Measurements from ENCODE around the gene ECI1. TPM values are rescaled to one million over a fixed set of nuclear protein-coding genes. Genes with fewer than 3 reads are reported as not detected.
A peak's percentile ranks its signal among the peaks of the same experiment; 100 is the strongest.

The ECI1 gene
- total and polyA plus RNA-seq, 2 of the 13 experiments (the other 11 are each of a cell fraction or from before 2014, with no cell fraction given): 82.0 to 102 TPM

GRCh38 chr16:2190002-2190658 is 61.3 kb downstream of the ECI1 start (continued):
- TF ChIP-seq DZIP1 (CRISPR knock-in tag; IDR thresholded peaks at IDR 0.05) (0 out of 2 replicates have a peak, but pooled peaks have one; percentile 18), ZNF543 (CRISPR knock-in tag; IDR thresholded peaks at IDR 0.05) (0 out of 2 replicates have a peak, but pooled peaks have one; percentile 30), FOSL1 (CRISPR knock-in tag; IDR thresholded peaks at IDR 0.05; ENCODE audit: borderline replicate concordance) (no peak), GABPB1 (CRISPR knock-in tag; IDR thresholded peaks at IDR 0.05) (no peak; the same call in 1 of the 2 replicates), HDAC6 (IDR thresholded peaks at IDR 0.05; ENCODE audit: low read depth, low read length) (no peak), ZSCAN9 (CRISPR knock-in tag; IDR thresholded peaks at IDR 0.05; ENCODE audit: borderline replicate concordance) (no peak), KDM3A (CRISPR knock-in tag; IDR thresholded peaks at IDR 0.05; ENCODE audit: low read depth) (no peak), ZFP1 (CRISPR knock-in tag; IDR thresholded peaks at IDR 0.05) (no peak), GABPA (IDR thresholded peaks at IDR 0.05; ENCODE audit: low read depth, low read length) (no peak), GABPA (CRISPR knock-in tag; IDR thresholded peaks at IDR 0.05; ENCODE audit: low read depth) (no peak), PBX2 (CRISPR knock-in tag; IDR thresholded peaks at IDR 0.05) (no peak), ZNF414 (CRISPR knock-in tag; IDR thresholded peaks at IDR 0.05) (0 out of 2 replicates have a peak, but pooled peaks have one; percentile 59), GATAD2A (CRISPR knock-in tag; IDR thresholded peaks at IDR 0.05) (peak; percentile 30; the same call in 1 of the 2 replicates), PAXIP1 (CRISPR knock-in tag; conservative IDR thresholded peaks at IDR 0.05) (peak; percentile 49), EP300 (IDR thresholded peaks at IDR 0.05; ENCODE audit: low read depth in 2 of 2, low read length in 2 of 2) (peak in 1 of 2 experiments; percentile 1; a peak in 1 of 4 replicates), EP300 (CRISPR knock-in tag; IDR thresholded peaks at IDR 0.05; ENCODE audit: borderline replicate concordance) (no peak), HNRNPL (IDR thresholded peaks at IDR 0.05; ENCODE audit: low read depth, low read length) (peak; percentile 29; the same call in 1 of the 2 replicates), TOPORS (CRISPR knock-in tag; IDR thresholded peaks at IDR 0.05) (no peak), TCF7 (IDR thresholded peaks at IDR 0.05; ENCODE audit: low read depth) (peak; percentile 33; the same call in 1 of the 2 replicates), SMYD3 (CRISPR knock-in tag; IDR thresholded peaks at IDR 0.05) (no peak), DDIT3 (CRISPR knock-in tag; IDR thresholded peaks at IDR 0.05) (no peak), ZNF883 (CRISPR knock-in tag; IDR thresholded peaks at IDR 0.05; ENCODE audit: not compliant biosample characterization) (peak; percentile 11), ZC3H4 (CRISPR knock-in tag; IDR thresholded peaks at IDR 0.05; ENCODE audit: borderline replicate concordance) (no peak)

Measured in HepG2 (cell line).